NCI-H187 treated with DMSO at 0.1 percent for 48 hours (cell line): ENCODE measurements around the gene PLA2G2C.
"Not testable (repeated sequence)": the region's sequence is repeated elsewhere in the genome, so short reads cannot be mapped to it uniquely, and the experiment has no call there.

Experiments
- DNase-seq: peaks from one replicate; lab custom pipeline; 2025; lab: John Stamatoyannopoulos, UW

The PLA2G2C gene

GRCh38 chr1:20130518-20130917 lies 55.8 kb downstream of the PLA2G2C start:
- DNase-seq = not testable (repeated sequence)

- DNase-seq = no peak
These were observed 59.4 kb downstream of the PLA2G2C start for GRCh38 chr1:20126806-20127440.

- DNase-seq = no peak
These were observed 60.1 kb downstream of the PLA2G2C start for GRCh38 chr1:20126041-20126805.

- no peak for DNase-seq
These were observed 61.2 kb downstream of the PLA2G2C start for GRCh38 chr1:20125100-20125499.

GRCh38 chr1:20124456-20125057 lies 61.8 kb downstream of the PLA2G2C start:
- DNase-seq = no peak

GRCh38 chr1:20123722-20124455 lies 62.4 kb downstream of the PLA2G2C start:
- no peak for DNase-seq

GRCh38 chr1:20120796-20121195 lies 65.5 kb downstream of the PLA2G2C start:
- DNase-seq = no peak

GRCh38 chr1:20119347-20119746 lies 67.0 kb downstream of the PLA2G2C start, which contains the start of gene PLA2G2D:
Gene PLA2G2D, minus strand, starts transcription at chr1:20119536. Its CDS starts 38 bp downstream, at chr1:20119498.
- no peak for DNase-seq

GRCh38 chr1:20117236-20117635 lies 69.1 kb downstream of the PLA2G2C start:
- no peak for DNase-seq

- DNase-seq = no peak
These were observed 70.4 kb downstream of the PLA2G2C start for GRCh38 chr1:20115916-20116315.

- no peak for DNase-seq
These were observed 70.8 kb downstream of the PLA2G2C start for GRCh38 chr1:20115479-20115878.

GRCh38 chr1:20114021-20114648 lies 72.2 kb downstream of the PLA2G2C start:
- no peak for DNase-seq
